Cortex of kidney (tissue), 1 donor: Measurements from ENCODE around the gene UNC93B1.

Source experiments
- DNase-seq: peaks from one replicate; lab custom pipeline; 2025; lab: John Stamatoyannopoulos, UW

UNC93B1 gene

GRCh38 chr11:68003846-68004550 lies at the start of gene UNC93B1:
Gene UNC93B1 (minus strand): TSS chr11:68004097. CDS start chr11:68004043, 54 bp downstream.
- DNase-seq, result no peak

GRCh38 chr11:68053117-68053516 lies 49.2 kb upstream of the UNC93B1 start:
- no peak for DNase-seq

- no peak for DNase-seq
Measured at GRCh38 chr11:68052137-68052873, 48.4 kb upstream of the UNC93B1 start.

DNA sequence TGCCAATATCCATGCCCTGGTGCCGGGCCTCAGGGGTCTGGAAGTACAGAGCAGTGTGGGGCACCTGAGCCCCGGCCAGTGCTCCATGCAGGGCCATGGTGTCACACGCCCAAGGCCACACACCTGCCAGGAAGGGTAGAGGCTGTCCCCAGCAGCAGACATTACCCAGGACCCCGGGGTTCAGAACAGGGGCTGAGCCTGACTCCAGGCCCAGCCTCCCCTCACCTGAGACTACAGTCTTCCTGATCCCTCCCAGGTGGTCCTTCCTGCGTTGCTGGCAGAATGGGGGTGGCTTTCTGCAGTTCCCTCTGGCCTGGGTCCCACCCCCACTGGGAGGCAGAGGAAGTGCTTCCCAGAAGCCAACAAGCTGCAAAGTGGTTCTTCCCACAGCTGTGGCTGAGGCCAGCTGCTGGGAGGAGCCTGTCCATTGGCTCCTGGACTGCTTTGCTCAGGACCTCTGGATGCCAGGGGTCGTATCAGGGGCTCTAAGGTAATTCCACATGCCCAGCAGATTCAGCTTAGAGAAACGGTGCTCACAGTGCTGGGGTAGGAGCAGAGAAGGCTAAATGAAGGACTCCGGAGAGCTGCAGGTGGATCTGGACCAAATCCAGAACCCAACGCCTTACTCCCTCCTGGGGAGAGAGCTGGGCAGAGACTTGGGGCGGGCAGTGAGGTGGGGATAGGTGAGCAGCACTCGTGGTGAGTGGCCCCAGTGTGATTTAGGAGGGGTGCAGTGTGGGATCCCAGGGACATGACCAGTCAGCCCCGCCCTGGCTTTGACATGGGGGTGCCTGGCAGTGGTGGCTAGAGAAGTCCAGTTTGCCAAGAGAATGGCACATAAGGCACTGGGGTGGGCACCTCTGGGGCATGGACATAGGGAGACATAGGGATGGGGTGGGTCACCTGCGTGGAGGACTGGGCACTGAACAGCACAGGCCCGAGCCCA lies 47.6 kb upstream of the UNC93B1 start:
- no peak for DNase-seq

GRCh38 chr11:68050371-68050841 lies 46.5 kb upstream of the UNC93B1 start:
- no peak for DNase-seq

DNA sequence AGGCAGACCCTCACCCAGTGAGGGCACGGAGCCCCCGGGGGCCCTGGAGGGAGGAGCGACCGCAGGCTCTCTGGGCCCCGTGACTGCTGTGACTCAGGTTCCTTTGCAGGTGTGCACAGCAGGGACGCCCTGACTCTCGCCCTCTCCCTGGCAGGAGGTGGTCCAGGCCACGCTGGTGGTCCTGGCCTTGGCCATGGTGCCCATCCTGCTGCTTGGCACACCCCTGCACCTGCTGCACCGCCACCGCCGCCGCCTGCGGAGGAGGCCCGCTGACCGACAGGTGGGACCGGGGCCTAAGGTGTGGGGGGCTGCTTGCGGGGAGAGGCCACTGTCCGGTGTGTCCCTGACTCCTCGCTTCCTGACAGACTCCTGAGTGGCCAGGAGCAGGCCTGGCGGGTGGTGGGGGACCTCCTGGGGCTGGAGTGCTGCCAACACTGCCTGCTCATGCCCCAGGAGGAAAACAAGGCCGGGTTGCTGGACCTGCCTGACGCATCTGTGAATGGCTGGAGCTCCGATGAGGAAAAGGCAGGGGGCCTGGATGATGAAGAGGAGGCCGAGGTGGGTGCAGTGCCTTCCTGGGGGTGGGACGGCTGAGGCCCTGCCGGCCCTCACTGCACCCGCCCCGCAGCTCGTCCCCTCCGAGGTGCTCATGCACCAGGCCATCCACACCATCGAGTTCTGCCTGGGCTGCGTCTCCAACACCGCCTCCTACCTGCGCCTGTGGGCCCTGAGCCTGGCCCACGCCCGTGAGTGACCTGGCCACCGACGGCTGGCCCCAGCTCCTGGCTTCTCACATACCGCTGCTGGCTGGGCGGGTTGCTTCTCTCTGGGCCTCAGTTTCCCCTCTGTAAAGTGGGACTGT lies 45.8 kb upstream of the UNC93B1 start:
- DNase-seq, result no peak

GRCh38 chr11:68048681-68049508 lies 45.0 kb upstream of the UNC93B1 start:
- no peak for DNase-seq

GRCh38 chr11:68047437-68048290 lies 43.8 kb upstream of the UNC93B1 start:
- DNase-seq, result no peak

DNA sequence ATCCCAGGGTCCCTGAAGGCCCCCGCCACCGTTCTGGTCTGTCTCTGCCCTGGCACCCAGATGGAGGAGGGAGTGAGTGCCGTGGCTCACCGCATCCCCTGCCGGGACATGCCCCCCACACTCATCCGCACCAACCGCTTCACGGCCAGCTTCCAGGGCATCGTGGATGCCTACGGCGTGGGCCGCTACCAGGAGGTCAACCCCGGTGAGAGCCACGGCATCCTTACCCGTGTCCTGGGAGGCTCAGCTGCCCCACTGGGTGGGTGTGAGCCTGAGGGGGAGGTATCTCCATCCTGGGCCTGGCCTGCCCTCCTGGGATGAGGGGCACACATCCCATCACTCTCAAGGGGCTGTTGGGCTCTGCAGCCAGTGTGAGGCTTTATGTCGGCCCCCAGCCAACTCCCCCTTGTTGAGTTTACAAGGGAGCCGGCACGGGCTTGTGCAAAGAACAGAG lies 41.0 kb upstream of the UNC93B1 start:
- DNase-seq, result no peak

DNA sequence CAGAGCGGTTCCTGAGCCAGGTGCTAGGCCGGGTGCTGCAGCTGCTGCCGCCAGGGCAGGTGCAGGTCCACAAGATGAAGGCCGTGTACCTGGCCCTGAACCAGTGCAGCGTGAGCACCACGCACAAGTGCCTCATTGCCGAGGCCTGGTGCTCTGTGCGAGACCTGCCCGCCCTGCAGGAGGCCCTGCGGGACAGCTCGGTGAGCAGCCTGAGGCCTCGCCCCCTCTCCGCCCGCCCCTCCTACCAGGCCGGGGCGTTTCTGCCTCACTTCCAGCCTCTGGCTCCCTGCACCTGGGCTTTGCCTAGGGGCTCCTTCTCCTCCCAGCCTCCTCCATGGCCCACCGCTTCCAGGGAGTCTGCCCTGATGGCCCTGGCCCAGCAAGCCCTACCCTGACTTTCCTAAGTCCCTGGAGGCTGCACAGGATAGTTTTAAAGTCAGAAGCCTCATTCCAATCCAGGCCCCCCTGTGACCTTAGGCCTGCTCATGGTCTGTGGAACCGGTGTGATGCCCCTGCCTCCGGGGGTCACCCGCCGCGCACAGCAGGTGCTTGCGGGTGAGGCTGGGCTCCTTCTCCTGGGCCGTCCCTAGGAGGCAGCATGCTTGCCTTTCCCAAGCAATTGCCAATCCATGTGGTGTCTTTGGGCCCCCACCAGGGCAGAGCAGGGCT lies 40.4 kb upstream of the UNC93B1 start:
- DNase-seq, result no peak

DNA sequence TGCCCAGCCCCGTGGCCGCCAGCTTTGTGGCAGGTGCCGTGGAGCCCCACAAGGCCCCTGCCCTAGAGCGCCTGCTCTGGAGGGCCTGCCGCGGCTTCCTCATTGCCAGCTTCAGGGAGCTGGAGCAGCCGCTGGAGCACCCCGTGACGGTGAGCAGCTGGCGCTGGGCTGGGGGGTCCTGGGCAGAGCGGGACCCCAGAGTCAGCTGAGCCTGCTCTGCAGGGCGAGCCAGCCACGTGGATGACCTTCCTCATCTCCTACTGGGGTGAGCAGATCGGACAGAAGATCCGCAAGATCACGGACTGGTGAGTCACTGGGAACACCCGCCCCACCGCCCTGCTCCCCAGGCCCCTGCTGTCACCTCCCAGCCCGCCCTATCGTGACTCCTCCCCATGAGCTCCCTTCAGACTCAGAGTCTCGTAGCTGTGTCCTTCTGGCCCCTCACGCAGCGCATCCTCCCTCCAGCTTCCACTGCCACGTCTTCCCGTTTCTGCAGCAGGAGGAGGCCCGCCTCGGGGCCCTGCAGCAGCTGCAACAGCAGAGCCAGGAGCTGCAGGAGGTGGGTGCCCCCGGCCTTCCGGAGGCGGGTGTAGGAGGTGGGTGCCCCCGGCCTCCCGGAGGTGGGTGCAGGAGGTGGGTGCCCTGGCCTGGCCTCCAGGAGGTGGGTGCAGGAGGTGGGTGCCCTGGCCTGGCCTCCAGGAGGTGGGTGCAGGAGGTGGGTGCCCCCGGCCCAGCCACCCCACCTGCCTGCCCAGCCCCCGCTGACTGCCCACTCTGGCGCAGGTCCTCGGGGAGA lies 39.6 kb upstream of the UNC93B1 start:
- DNase-seq, result no peak

- DNase-seq, result no peak
Measured at GRCh38 chr11:68043029-68043348, 39.1 kb upstream of the UNC93B1 start.

GRCh38 chr11:68042219-68043028 lies 38.5 kb upstream of the UNC93B1 start:
- no peak for DNase-seq

DNA sequence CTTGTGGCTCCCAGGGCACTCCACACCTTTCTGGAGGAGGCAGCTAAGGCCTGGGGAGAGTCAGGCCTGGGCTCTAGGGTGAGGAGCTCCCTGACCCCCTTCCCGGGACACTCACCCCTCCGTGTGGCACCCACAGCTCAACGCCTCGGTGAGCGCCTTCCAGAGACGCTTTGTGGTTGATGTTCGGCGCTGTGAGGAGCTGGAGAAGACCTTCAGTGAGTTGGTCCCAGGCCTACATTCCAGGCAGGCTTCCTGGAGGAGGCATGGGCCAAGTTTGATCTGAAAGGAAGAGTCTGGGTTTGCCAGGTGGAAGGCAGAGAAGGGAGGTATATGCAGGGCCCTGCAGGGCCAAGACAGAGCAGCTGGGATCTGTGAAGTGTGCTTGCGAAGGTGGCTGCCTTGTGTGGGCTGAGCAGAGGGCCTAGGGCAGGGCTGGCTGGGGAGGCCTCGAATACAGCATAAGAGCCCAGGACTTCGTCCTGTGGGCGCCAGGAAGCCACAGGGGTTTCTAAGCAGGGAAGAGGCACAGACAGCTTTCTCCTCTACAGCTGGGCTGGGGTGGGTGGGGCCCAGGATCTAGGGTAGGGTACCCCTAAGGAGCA lies 37.8 kb upstream of the UNC93B1 start:
- DNase-seq, result no peak

GRCh38 chr11:68040957-68041591 lies 37.2 kb upstream of the UNC93B1 start:
- DNase-seq, result no peak
